Spleen (tissue), 7 donors: Measurements from ENCODE around the gene PUS7.

ENCODE experiments used
- CTCF ChIP-seq, 11 experiments: fragments of 200-600 bp in 7 of 11; fragments of 450-650 bp in 4 of 11; sonication (generic) in 4 of 11; IDR thresholded peaks in 8 of 11; conservative IDR thresholded peaks in 3 of 11; 1 replicate in 7 of 11; 2 replicates in 4 of 11; pipeline versions ENCODE4 v1.4.0 to v1.8.0; 2016 to 2021; ENCODE audit warnings: antibody characterized with exemption in 11 of 11, inconsistent platforms in 4 of 11, mild to moderate bottlenecking in 1 of 11
- POLR2A ChIP-seq, 3 donors: fragments of 450-650 bp; IDR thresholded peaks; one replicate each; pipeline ENCODE4 v1.5.1; 2017; ENCODE audit warnings: antibody characterized with exemption in 3 of 3, mild to moderate bottlenecking in 1 of 3
- donor health status: DM: no; HTN: no; CAD: no; lungs with moderate emphysema.
- donor health status: DM: no; HTN: no; CAD: no.
- donor health status: DM: no; HTN: no; CAD: no.

GRCh38 chr7:105450177-105450861 is 71.8 kb downstream of the PUS7 start:
- TF ChIP-seq CTCF (IDR thresholded peaks at IDR 0.05 in 8 of 11, conservative IDR thresholded peaks at IDR 0.05 in 3 of 11) = no peak
- TF ChIP-seq POLR2A (IDR thresholded peaks at IDR 0.05) = no peak
